Caco-2 (cell line): ENCODE measurements around the gene BAAT. TPM values are rescaled to one million over a fixed set of nuclear protein-coding genes. Genes with fewer than 3 reads are reported as not detected.

ENCODE experiments used
- BruUV-seq: library from RNA; stranded (reverse); fragments of 400-500 nt; replicated peaks from 2 replicates; lab custom pipeline; 2021; lab: Mats Ljungman, UMichigan
- CTCF ChIA-PET: fragments of 300-600 bp; sonication (Branson Sonifier 250); formaldehyde crosslinking; loops from one replicate; lab custom pipeline; 2022; ENCODE audit warnings: antibody characterized with exemption; lab: Charles Lee
- POLR2A ChIA-PET: fragments of 300-600 bp; sonication (Branson Sonifier 250); formaldehyde crosslinking; loops from one replicate; lab custom pipeline; 2022; ENCODE audit warnings: antibody characterized with exemption; lab: Charles Lee
- DNase-seq, 2 experiments: peaks; one replicate each; pipeline versions ENCODE4 v3.0.0 to v3.0.0-alpha.2; 2020 to 2022
- H3K27me3 ChIP-seq: replicated peaks from 2 replicates; pipeline ENCODE4 v1.6.0; 2011; ENCODE audit warnings: low read length; ENCODE audit not compliant: control insufficient read depth, insufficient read depth
- H3K36me3 ChIP-seq: 2 replicates; pipeline ENCODE4 v1.5.1; 2011; ENCODE audit warnings: low read length; ENCODE audit not compliant: control insufficient read depth, insufficient read depth
- H3K4me1 ChIP-seq: fragments of 250-450 bp; sonication (Bioruptor Pico); 2 replicates; pipeline ENCODE4 v1.5.1; 2020; ENCODE audit warnings: mild to moderate bottlenecking
- H3K4me3 ChIP-seq: 2 replicates; pipeline ENCODE4 v1.5.1; 2011; ENCODE audit warnings: low read depth, mild to moderate bottlenecking, control low read depth, low read length
- H3K9me3 ChIP-seq: fragments of 250-450 bp; sonication (Bioruptor Pico); 2 replicates; pipeline ENCODE4 v1.5.1; 2020; ENCODE audit warnings: mild to moderate bottlenecking, moderate library complexity
- H3K27ac Mint-ChIP-seq: one replicate; pipeline ENCODE4 v1.8.0; 2022; ENCODE audit warnings: mixed read lengths; ENCODE audit not compliant: unreplicated experiment
- H3K27me3 Mint-ChIP-seq: one replicate; pipeline ENCODE4 v1.8.0; 2022; ENCODE audit warnings: mixed read lengths; ENCODE audit not compliant: insufficient read depth, unreplicated experiment
- H3K36me3 Mint-ChIP-seq: one replicate; pipeline ENCODE4 v1.8.0; 2022; ENCODE audit warnings: mild to moderate bottlenecking, mixed read lengths; ENCODE audit not compliant: insufficient read depth, unreplicated experiment
- H3K4me1 Mint-ChIP-seq: one replicate; pipeline ENCODE4 v1.8.0; 2022; ENCODE audit warnings: low read depth, mixed read lengths; ENCODE audit not compliant: unreplicated experiment
- H3K4me3 Mint-ChIP-seq: one replicate; pipeline ENCODE4 v1.8.0; 2022; ENCODE audit warnings: mild to moderate bottlenecking, moderate library complexity, mixed read lengths; ENCODE audit not compliant: unreplicated experiment
- H3K9me3 Mint-ChIP-seq: one replicate; pipeline ENCODE4 v1.8.0; 2022; ENCODE audit warnings: mixed read lengths; ENCODE audit not compliant: unreplicated experiment
- intact Hi-C: fragments of 100-400 bp; cut with micrococcal nuclease; formaldehyde crosslinking; loops from one replicate; pipeline ENCODE4 v1.10.0; 2022; ENCODE audit not compliant: unreplicated experiment
- total RNA-seq: library from RNA; stranded (reverse); gene quantifications from 2 replicates; pipeline ENCODE4 v1.2.3, GENCODE V29; 2022
- TF ChIP-seq, protein P1 (sequence below), 2 experiments: fragments of 200-600 bp in 1 of 2; IDR thresholded peaks; 1 replicate in 1 of 2; 2 replicates in 1 of 2; pipeline versions ENCODE4 v1.5.1 to v1.8.0; 2011 to 2022; ENCODE audit warnings: antibody characterized with exemption in 1 of 2, control low read depth in 1 of 2, inconsistent platforms in 1 of 2, low read depth in 1 of 2, low read length in 1 of 2, mild to moderate bottlenecking in 1 of 2, moderate library complexity in 1 of 2; ENCODE audit not compliant: insufficient read depth in 1 of 2, severe bottlenecking in 1 of 2, unreplicated experiment in 1 of 2

The BAAT gene
- total RNA-seq, 1 experiment from 2014 or later = 1.1 TPM

DNA sequence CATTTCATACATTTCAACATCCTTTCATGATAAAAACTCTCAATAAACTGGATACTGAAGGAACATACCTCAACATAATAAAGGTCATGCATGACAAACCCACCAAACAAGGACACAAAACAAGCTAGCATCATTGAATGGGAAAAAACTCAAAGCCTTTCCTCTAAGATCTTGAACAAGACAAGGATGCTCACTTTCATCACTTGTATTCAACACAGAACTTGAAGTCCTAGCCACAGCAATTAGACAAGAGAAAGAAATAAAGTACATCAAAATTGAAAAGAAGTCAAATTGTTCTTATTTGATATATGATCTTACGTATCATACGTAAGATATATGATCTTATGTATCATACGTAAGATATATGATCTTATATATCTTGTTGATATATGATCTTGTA is 8.3 kb upstream of the BAAT start:
- H3K4me3 ChIP-seq = no peak overlapping the region
- no peak overlapping the region for H3K27ac Mint-ChIP-seq
- CTCF ChIA-PET = no interaction called here
- H3K9me3 ChIP-seq = peaks cover 9% of the 10 kb centered on the region; the same call in 1 of the 2 replicates
- no TSS peak for BruUV-seq
- peaks cover 5% of the 10 kb centered on the region; the same call in 1 of the 2 replicates for H3K4me1 ChIP-seq
- H3K9me3 Mint-ChIP-seq = peaks cover 38% of the 10 kb centered on the region
- no peaks in the 10 kb centered on the region for H3K27me3 ChIP-seq
- H3K36me3 ChIP-seq = peaks cover 2% of the 10 kb centered on the region; the same call in 1 of the 2 replicates
- H3K36me3 Mint-ChIP-seq = peaks cover 73% of the 10 kb centered on the region
- H3K27me3 Mint-ChIP-seq = no peaks in the 10 kb centered on the region
- TF ChIP-seq, protein P1, sequence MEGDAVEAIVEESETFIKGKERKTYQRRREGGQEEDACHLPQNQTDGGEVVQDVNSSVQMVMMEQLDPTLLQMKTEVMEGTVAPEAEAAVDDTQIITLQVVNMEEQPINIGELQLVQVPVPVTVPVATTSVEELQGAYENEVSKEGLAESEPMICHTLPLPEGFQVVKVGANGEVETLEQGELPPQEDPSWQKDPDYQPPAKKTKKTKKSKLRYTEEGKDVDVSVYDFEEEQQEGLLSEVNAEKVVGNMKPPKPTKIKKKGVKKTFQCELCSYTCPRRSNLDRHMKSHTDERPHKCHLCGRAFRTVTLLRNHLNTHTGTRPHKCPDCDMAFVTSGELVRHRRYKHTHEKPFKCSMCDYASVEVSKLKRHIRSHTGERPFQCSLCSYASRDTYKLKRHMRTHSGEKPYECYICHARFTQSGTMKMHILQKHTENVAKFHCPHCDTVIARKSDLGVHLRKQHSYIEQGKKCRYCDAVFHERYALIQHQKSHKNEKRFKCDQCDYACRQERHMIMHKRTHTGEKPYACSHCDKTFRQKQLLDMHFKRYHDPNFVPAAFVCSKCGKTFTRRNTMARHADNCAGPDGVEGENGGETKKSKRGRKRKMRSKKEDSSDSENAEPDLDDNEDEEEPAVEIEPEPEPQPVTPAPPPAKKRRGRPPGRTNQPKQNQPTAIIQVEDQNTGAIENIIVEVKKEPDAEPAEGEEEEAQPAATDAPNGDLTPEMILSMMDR (IDR thresholded peaks at IDR 0.05; ENCODE audit: insufficient read depth in 1 of 2, low read depth in 1 of 2, low read length in 1 of 2, severe bottlenecking in 1 of 2, unreplicated experiment in 1 of 2) = no peak
- H3K4me1 Mint-ChIP-seq = peaks cover 4% of the 10 kb centered on the region
- H3K4me3 Mint-ChIP-seq = no peak overlapping the region
- intact Hi-C loops = no loop called here
- POLR2A ChIA-PET = no interaction called here
- DNase-seq = no peak

DNA sequence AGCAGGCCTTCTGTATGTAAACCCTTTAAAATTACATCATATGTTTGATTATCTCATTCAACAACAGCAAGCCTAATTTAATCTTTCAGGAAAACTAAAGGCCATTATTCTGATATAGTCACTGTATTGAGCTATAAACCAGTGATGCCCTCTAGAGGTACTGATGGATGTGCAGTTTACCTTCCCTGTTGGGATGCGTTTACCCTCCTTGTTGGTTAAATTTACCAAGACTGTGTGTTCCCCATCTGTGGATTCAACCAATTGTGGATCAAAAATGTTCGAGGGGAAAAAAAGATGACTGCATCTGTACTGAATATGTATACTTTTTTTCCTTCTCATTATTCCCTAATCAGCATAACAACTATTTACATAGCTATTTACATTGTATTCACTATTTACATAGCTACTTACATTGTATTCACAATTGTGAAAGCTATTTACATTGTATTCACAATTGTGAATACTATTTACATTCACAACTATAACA is 3.7 kb upstream of the BAAT start:
- no TSS peak for BruUV-seq
- H3K9me3 ChIP-seq = peaks cover 34% of the 10 kb centered on the region
- POLR2A ChIA-PET = interaction anchor here (1.5 kb wide), 1 partner anchor 10 kb away, joined by 13 read pairs; the partner anchor contains the start of genes MRPL50 and ZNF189
- H3K27me3 ChIP-seq = no peaks in the 10 kb centered on the region
- no peak overlapping the region for H3K4me3 ChIP-seq
- Mint-ChIP-seq H3K4me1 (peaks cover 13% of the 10 kb centered on the region), H3K9me3 (peaks cover 37% of the 10 kb centered on the region), H3K27ac (no peak overlapping the region), H3K27me3 (no peaks in the 10 kb centered on the region), H3K4me3 (no peak overlapping the region), H3K36me3 (peaks cover 61% of the 10 kb centered on the region)
- DNase-seq = no peak
- CTCF ChIA-PET = interaction anchor here (0.9 to 1.4 kb wide), 5 partner anchors 10 to 270 kb away, joined by 3 to 7 read pairs (median 4); partner anchors contain the start of genes MRPL50 and ZNF189
- 0 out of 2 replicates have a peak, but pooled peaks cover 3% of the 10 kb centered on the region for H3K4me1 ChIP-seq
- peaks cover 2% of the 10 kb centered on the region; the same call in 1 of the 2 replicates for H3K36me3 ChIP-seq
- intact Hi-C loops = loop anchor here (1.0 kb wide), 2 partner anchors 34 to 64 kb away; no protein-coding TSS in a partner anchor
- TF ChIP-seq, protein P1 (IDR thresholded peaks at IDR 0.05; ENCODE audit: insufficient read depth in 1 of 2, low read depth in 1 of 2, low read length in 1 of 2, severe bottlenecking in 1 of 2, unreplicated experiment in 1 of 2) = peak in 1 of 2 experiments; percentile 38

DNA sequence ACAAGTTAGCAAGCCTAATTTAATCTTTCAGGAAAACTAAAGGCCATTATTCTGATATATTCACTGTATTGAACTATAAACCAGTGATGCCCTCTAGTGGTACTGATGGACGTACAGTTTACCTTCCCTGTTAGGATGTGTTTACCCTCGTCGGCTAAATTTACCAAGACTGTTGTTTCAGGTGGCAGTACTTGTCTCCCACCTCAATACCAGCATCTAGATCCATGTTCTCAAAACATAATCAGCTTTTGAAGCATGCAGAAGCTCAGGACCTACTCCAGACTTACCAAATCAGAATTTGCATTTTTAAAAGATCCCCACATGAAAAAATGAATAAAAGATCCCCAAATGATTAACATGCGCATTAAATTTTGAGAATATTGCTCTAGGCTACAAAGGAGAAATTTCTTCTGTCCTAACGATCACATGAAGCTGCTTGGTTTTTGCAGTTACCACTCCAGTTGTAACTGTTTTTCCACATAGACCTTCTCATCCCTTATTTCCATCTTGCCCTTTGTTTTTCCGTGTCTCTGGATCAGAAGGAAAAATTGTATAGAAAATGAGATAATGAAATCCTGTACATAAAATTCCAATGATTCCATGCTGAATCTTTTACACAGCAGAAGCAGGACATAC is 3.2 kb upstream of the BAAT start:
- H3K36me3 Mint-ChIP-seq = peaks cover 59% of the 10 kb centered on the region
- Histone ChIP-seq H3K9me3 (peaks cover 33% of the 10 kb centered on the region), H3K27me3 (no peaks in the 10 kb centered on the region), H3K4me1 (0 out of 2 replicates have a peak, but pooled peaks cover 3% of the 10 kb centered on the region), H3K36me3 (peaks cover 2% of the 10 kb centered on the region; the same call in 1 of the 2 replicates), H3K4me3 (no peak overlapping the region)
- CTCF ChIA-PET = interaction anchor here (0.9 to 1.4 kb wide), 4 partner anchors 11 to 269 kb away, joined by 3 to 7 read pairs (median 4); partner anchors contain the start of genes MRPL50 and ZNF189
- no peaks in the 10 kb centered on the region for H3K27me3 Mint-ChIP-seq
- no peak overlapping the region for H3K27ac Mint-ChIP-seq
- peaks cover 13% of the 10 kb centered on the region for H3K4me1 Mint-ChIP-seq
- no TSS peak for BruUV-seq
- intact Hi-C loops = loop anchor here (1.0 kb wide), 5 partner anchors 34 to 269 kb away; no protein-coding TSS in a partner anchor
- POLR2A ChIA-PET = interaction anchor here (1.5 kb wide), 1 partner anchor 11 kb away, joined by 13 read pairs; the partner anchor contains the start of genes MRPL50 and ZNF189
- no peak overlapping the region for H3K4me3 Mint-ChIP-seq
- peaks cover 35% of the 10 kb centered on the region for H3K9me3 Mint-ChIP-seq
- TF ChIP-seq, protein P1 (IDR thresholded peaks at IDR 0.05; ENCODE audit: insufficient read depth in 1 of 2, low read depth in 1 of 2, low read length in 1 of 2, severe bottlenecking in 1 of 2, unreplicated experiment in 1 of 2) = peak; percentile 43 to 46
- peak; percentile 36 to 46 for DNase-seq
